GM18870 (cell line): ENCODE measurements around the gene DENND2A.
"Not testable (repeated sequence)": the region's sequence is repeated elsewhere in the genome, so short reads cannot be mapped to it uniquely, and the experiment has no call there.

Source experiments
- ATAC-seq: cut with Tn5 transposase; IDR thresholded peaks from one replicate; pipeline ENCODE4 v1.9.1; 2021; ENCODE audit warnings: moderate library complexity; ENCODE audit not compliant: unreplicated experiment

Gene DENND2A

DNA sequence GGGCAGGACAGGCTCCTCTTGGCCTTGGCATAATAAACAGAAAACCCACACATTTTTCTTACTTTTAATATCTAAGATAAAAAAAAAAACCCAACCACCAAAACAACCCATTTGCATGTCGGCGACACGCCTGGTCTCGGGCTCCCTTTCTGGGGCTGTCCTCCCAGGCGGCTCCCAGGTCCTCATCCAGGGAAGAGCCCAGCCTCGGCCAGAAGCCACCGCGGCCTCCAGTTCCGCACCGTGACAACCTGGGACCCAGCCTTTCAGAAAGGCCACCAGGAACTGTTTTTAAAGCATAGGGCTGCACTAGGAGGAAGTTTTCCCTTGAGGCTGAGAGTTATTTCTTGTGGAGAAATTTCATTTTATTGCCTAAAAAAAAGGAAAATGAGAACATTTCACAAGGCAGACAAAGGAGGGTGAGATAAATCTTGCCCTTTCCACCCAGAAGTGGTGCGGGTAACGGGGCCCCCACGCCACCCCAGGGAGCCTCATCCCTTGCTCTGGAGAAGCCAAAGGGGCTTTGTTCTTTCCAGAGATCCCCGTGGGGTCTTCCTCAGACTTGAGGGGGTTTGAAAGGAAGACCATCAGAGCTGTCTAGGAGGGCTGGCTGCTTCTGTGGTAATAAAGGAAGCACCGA, 122.1 kb downstream of the DENND2A start:
- ATAC-seq, result no peak

DNA sequence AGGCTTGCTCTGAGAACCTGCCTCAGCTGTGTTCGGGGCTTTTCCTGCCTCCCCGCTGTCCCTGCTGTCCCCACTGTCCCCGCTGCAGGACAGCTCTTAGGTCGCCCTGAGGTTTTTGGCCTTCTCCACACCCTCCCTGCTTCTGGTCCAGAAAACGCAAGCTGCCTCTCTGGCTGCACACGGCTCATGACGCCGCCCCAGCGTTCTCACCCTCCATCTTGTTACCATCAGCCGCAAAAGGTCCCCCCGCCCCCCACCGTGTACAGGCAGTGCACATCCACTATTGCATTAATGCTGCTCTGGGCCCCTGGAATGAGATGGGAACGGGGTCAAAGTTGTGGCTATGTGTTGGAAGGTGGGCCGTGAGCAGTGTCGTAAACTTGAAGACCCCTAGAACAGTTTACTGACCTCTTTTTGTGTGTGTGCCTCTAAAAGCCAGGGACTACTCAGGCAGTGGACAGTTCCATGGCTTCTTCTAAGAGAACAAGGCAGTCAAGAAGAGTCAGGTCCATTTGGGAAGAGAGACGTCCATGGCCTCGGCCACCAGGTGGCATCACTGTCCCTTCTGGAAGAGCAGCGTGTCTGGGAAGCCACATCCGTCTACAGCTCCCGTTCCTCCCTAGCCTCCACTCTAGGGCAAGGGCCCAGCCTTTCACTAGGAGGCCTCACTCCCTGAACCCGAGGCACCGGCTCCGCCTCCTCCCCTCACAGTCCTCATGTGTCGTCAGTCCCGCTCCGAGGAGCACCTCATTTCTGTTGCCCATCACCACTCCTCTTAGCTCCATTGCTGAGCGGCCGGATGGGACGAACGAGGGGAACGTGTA, 122.9 kb downstream of the DENND2A start:
- ATAC-seq, result peak; percentile 53

DNA sequence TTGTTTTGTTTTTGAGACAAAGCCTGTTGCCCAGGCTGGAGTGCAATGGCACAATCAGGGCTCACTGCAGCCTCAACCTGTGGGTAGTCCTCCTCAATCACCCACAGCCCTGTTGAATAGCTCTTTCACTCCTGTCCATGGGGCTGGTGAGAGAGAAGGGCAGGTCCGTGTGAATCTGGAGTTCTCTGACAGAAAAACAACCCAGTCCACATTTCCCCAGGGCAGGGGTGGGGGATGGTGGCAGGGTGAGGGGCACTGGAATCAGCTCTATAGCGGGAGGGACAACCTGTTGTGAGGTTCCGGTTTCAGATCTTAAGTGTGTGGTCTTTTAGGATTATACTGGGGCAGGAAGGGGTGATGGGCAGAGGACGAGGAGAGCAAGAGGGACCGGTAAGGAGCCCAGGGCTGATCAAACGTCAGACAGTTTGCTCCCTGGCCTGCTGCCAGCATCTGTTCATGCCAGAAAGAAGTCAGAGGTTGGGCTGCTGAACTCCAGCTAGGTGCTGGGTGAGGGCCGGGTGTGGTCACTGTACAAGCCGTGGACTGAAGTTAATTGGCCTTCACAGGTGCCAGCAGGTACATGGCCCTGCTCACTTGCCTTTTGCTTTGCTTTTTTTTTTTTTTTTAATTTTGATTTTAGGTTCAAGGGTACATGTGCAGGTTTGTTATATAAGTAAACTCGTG, 128.2 kb downstream of the DENND2A start:
- no peak for ATAC-seq

DNA sequence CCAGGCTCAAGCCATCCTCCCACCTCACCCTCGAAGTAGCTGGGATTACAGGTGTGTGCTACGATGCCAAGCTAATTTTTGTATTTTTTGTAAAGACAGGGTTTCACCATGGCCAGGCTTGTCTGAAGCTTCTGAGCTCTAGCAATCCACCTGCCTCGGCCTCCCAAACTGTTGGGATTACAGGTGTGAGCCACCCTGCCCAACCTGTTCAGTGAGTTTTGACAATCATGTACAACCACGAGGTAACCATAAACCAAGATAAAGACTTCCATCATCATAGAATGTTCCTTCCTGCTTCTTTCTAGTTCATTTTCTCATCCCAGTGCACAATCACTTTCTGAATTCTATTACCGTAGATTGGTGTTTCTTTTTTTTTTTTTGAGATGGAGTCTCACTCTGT, 130.8 kb downstream of the DENND2A start:
- ATAC-seq, result no peak

DNA sequence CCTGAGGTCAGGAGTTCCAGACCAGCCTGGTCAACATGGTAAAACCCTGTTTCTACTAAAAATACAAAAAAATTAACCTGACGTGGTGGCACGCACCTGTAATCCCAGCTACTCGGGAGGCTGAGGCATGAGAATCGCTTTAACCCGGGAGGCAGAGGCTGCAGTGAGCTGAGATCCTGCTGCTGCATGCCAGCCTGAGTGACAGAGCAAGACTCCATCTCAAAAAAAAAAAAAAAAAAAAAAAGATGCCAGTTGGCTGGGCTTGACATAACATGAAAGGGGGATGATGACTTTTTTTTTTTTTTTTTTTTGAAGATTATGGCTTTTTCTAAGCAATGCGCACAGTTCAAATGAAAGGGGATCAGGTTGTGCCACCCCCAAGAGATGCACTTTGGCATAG, 133.1 kb downstream of the DENND2A start:
- ATAC-seq, result not testable (repeated sequence)

DNA sequence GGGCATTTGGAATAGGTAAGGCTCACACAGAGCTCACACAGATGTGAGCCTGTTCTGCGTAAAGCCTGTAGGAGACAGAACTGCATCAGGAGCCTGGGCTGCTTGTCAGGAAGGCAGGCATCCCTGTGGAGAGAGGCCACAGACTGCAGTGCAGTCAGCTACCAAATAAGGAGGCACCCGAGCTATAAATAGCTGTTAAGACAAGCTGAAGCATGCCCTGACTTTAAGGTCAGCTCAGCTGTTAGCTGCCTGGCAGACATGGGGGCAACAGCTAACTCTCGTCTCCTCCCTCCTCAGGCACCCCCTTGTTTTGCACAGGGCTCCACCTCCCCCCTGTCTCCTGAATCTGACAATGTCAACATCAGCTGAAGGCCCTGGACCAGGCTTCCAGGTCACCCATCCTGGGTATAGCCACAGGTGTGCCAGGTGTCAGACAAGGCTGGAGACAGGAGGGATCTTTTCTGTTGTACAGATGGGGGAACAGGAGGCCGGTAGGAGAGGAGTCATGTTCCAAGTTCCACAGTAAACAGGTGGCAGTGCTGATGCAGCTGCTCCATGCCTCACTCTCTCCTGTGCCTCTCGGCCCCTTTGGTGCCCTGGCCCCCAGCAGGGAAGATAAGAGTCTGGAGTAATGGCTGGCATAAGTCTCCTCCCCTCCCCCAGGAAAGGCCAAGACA, 133.7 kb downstream of the DENND2A start:
- ATAC-seq, result no peak

DNA sequence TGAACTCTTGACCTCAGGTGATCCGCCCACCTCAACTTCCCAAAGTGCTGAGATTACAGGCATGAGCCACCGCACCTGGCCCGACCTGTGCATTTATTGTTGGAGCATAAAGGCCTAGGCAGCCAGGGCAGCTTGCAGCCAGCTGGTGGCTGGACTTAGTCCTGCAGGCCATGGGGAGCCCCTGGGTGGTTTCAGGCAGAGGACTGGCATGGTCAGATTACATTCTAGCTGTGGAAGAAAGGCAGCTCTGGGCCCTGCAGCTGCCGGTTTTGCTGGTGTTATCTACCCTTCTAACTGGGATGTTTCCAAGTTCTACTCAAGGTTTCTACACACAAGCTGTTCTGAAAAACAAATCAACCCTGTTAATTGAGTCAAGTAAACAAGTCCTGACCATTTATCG, 138.6 kb downstream of the DENND2A start:
- ATAC-seq, result no peak

DNA sequence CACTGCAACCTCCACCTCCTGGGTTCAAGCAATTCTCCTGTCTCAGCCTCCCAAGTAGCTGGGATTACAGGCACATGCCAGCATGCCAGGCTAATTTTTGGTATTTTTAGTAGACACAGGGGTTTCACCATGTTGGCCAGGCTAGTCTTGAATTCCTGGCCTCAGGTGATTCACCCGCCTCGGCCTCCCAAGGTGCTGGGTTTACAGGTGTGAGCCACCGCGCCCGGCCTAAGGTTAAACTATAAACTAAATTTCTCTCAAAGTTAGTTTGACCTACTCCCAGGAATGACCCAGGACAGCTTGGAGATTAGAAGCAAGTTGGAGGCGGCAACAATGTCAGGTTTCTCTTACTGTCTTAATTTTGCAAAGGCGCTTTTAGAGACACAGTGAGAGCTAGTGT, 142.8 kb downstream of the DENND2A start:
- not testable (repeated sequence) for ATAC-seq

DNA sequence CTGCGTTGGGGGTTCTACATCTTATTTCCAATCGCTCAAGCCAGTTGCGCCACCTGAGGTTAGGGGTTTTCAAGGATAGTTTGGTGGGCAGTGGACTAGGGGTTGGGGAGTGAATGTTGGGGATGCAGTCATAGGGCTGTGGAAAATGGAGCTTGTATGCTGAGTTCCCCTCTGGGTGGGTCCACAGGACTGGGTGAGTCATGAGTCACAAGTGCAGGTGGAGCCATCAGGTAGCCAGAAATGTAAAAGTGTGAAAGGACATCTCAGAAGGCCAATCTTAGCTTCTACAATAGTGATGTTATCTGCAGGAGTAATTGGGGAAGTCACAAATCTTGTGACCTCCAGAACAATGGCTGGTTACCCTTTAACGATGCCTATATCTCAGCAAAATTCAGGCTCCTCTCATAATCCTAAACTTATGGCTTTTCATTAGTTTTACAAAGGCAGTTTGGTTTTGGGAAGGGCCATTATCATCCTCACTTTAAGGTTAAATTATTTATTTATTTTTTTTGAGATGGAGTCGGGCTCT, 143.3 kb downstream of the DENND2A start:
- ATAC-seq, result no peak

DNA sequence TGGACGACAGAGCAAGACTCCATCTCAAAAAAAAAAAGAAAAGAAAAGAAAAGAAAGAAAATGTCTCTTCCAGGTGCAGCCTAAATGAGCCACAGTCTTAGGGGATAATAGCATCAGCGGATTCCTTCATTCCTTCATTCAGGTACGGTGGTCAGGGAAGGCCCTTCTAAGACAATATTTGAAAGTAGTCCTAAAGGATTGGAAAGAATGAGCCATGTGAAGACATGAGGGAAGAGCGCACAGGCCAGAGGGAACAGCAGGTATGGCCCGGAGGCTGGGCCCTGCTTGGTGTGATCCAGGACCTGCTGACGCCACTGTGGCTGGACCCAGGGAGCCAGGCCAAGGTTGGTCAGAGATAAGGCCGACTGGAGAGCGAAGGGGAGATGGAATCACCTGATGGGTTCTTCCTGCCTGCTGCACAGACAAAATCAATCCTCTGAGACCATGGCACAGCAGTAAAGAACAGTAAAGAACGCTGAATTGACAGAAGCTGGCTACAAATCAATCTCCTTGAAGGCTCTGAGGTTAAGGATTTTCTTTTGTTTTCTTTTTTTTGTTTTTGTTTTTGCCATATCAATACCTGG, 145.0 kb downstream of the DENND2A start:
- ATAC-seq, result no peak

DNA sequence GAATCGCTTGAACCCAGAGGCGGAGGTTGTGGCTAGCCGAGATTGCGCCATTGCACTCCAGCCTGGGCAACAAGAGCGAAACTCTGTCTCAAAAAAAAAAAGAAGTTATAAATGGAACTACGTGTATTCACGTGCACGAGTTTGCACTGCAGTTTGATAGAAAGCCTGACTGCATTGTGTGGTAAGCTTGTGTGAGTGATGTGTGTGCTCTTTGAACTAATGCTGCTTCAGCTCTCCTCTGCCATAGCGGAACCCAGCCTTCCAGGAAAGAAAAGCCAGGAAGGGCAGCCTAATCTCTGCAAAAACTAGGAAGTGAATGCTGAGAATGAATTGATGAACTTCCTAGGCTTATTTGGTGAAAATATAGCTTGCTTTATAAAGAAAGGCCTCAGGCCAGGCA, 145.7 kb downstream of the DENND2A start:
- no peak for ATAC-seq

DNA sequence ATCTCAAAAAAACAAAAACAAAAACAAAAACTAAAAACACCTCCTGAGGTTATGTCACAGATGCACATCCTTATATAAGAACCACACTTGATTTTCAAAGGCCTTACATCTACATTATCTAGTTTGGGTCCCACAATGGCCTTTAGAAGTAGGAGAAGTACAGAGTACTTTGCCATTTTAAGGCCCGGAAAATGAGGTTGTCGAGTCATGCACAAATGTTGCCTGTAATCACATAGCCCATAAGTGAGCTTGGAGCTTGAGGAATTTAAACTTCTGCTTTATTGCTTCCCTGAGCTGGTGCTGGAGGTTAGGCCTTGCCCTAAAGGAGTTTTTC, 151.6 kb downstream of the DENND2A start:
- no peak for ATAC-seq

DNA sequence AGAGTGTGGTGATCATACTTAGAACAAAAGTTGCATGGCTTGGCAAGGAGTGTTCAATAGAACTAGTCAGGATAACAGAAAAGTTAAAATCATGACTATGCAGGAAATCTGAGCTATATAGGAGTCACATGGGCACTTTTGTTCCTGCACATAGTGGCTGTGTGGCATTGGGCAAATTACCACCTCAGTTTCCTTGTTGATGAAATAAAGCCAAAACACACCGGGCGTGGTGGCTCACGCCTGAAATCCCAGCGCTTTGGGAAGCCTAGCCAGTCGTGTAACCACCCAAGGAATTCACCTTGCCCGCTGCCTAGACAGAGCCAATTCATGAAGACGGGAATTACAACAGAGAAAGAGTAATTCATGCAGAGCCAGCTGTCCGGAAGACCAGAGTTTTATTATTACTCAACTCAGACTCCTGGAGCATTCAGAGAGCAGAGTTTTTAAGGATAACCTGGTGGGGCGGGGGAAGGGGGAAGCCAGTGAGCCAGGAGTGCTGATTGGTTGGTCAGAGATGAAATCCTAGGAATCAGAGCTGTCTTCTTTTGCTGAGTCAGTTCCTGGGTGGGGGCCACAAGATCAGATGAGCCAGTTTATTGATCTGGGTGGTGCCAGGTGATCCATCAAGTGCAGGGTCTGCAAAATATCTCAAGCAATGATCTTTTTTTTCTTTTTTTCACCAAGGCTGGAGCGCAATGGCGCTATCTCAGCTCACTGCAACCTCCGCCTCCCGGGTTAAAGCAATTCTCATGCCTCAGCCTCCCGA, 154.9 kb downstream of the DENND2A start:
- ATAC-seq, result no peak

DNA sequence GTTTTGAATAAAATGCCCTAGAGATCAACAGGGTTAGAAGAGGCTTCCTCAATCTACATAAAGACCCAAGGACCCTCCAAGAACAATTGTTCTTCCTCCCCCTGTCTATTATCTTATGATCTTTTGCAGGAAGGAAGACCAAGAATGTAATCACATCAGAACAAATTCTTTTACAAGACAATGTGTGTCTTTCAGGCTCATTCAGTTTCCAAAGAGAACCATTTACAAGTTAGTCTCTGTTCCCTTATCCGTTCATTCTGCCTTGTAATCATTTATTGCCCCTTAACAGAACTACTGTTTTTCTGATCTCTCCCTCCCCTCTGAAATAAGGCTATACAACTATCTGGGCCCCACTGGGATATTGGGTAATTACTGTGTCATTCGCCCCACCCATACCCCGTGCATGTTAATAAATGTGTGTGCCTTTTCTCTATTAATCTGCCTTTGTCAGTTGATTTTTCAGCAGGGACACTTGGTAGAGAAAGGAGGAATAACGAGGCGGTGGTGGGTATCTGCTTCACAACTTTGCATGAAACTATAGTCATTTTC, 155.6 kb downstream of the DENND2A start:
- no peak for ATAC-seq

DNA sequence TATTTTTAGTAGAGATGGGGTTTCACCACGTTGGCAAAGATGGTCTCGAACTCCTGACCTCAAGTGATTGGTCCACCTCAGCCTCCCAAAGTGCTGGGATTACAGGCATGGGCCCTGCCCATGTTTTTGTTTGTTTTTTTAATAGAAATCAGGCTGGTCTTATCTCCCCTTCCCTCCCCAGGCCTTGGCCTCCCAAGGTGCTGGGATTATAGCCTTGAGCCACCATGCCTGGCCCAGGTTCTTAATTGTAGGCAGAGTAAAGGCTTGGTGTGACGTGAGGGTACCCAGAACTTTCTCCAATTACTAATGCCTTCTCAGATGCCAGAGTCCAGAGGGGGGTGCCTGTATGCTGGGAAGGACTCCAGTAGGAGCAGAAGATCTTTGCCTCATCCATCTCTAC, 156.1 kb downstream of the DENND2A start:
- ATAC-seq, result no peak

DNA sequence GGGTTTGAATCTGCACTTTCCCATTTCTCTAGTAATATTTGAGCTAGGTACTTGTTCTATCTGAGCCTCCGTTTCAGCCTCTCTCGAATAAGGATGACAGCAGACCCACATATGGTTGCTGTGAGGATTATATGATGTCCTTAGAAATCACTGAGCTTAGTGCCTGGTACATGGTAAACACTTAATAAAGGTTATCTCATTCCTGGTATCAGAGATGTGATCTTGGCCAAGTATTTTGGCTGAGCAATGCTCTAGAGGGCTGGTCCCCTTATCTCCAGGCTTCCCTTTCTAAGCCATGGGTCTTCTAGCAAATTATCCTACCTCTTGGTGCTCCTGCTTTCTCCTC, 160.9 kb downstream of the DENND2A start:
- ATAC-seq, result peak; percentile 5

DNA sequence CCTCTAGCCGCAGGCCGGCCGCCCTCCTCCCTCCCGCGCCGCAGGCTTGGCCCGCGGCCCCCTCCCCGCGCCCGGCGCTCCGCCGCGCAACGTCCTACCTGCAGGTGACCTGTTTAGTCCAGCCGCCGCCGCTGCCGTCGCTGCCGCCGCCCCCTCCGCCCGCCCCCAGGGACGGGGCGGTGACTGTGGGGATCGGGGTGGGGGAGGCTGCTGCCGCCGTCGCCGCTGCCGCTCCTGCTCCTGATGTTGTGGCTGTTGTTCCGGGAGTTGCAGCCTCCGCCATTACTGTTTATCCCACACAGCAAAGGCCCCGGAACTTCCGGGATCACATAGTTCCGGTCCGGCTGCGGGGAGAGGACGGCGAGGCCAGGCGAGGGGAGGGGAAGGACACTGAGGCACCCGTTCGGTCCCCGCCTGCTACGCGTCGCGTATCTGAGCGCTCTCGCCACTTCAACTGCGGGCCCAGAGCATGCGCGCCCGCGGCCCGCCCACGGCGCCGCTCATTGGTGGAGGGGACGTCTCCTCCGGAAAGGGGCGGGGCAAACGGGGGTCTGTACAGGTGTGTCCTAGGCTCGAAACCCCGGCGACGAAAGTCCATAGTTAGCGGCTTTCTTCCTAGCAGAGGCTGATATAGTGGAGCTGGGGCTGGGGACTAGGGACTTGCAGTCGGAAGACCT, 161.4 kb downstream of the DENND2A start, which contains the start of gene MKRN1:
TSS of gene MKRN1 (minus strand) at position 444 of the 677 bp plus-strand sequence. CDS start at position 283, 161 bp downstream.
- ATAC-seq, result peak; percentile 79

DNA sequence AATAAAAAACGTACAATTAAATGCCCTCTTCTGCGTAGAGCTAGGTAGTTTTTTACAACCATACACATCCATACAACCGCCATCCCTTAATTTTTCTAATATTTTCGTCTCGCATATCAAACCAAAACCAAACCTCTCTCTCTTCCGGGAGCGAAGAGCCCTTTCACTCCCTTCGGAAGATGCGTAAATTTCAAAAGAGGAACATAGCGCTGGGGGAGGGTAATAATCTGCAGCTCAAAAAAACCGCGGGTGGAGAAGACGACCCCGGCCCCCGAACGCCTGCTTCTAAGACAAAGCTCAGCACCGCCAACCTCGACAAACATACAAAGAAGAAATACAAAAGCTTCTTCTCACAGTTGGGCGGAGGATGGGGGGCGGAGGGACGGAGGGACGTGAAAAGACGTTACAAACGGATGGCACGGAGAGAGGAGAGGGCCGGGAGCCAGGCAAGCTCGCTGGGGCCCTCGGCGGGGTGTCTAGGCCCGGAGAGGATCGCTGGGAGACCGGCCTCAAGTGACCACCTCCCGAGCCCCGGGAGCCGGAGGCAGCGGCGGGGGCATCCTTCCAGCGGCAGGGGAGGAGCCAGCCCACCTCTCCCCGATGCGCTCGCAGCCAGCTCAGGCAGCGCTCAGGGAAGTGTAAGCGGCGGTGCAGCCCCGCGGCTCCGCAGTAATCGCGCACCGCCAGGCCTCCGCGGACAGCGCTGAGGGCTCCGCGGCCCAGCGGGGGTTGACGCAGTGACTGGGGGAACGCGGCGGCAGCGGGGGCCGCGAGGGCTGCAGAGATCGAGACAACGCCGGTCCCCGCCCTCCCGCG, 162.2 kb downstream of the DENND2A start:
- peak; percentile 13 for ATAC-seq
